Adipocyte (in vitro differentiated cells): ENCODE measurements around the gene ACAT2.
A peak's percentile ranks its signal among the peaks of the same experiment; 100 is the strongest.
"Not testable (repeated sequence)": the region's sequence is repeated elsewhere in the genome, so short reads cannot be mapped to it uniquely, and the experiment has no call there.

Experiments
- DNase-seq: peaks from one replicate; pipeline ENCODE4 v3.0.0-alpha.2; 2015; ENCODE audit warnings: low read depth
- H3K27me3 ChIP-seq: replicated peaks from 2 replicates; pipeline ENCODE4 v1.7.0; 2013; ENCODE audit warnings: mild to moderate bottlenecking, low read length, moderate library complexity; ENCODE audit not compliant: control insufficient read depth, insufficient read depth
- H3K36me3 ChIP-seq: 2 replicates; pipeline ENCODE4 v1.7.0; 2013; ENCODE audit warnings: low read length, mild to moderate bottlenecking, moderate library complexity; ENCODE audit not compliant: control insufficient read depth, insufficient read depth, severe bottlenecking
- H3K4me1 ChIP-seq: 2 replicates; pipeline ENCODE4 v1.7.0; 2013; ENCODE audit warnings: mild to moderate bottlenecking, low read length, moderate library complexity; ENCODE audit not compliant: control insufficient read depth, insufficient read depth
- H3K4me3 ChIP-seq: 2 replicates; pipeline ENCODE4 v1.7.0; 2013; ENCODE audit warnings: mild to moderate bottlenecking, low read length, moderate library complexity
- H3K9ac ChIP-seq: 2 replicates; pipeline ENCODE4 v1.7.0; 2013; ENCODE audit warnings: mild to moderate bottlenecking, low read length, moderate library complexity
- H3K9me3 ChIP-seq: 2 replicates; pipeline ENCODE4 v1.7.0; 2013; ENCODE audit warnings: mild to moderate bottlenecking, low read length, moderate library complexity; ENCODE audit not compliant: control insufficient read depth

Gene ACAT2

DNA sequence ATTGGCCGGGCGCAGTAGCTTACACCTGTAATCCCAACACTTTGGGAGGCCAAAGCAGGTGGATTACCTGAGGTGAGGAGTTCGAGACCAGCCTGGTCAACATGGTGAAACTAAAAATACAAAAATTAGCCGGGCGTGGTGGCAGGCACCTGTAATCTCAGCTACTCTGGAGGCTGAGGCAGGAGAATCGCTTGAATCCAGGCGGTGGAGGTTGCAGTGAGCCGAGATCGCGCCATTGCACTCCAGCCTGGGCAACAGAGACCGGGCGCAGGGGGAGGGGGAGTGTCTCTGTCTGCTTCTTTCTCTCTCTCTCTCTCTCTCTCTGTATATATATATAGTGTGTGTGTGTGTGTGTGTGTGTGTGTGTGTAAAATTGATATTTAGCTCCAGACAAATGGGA lies 29.3 kb upstream of the ACAT2 start:
- H3K36me3 ChIP-seq = peaks cover 12% of the 10 kb centered on the region
- H3K9me3 ChIP-seq, H3K4me3 ChIP-seq, H3K9ac ChIP-seq, H3K27me3 ChIP-seq, DNase-seq: not testable (repeated sequence)
- H3K4me1 ChIP-seq = peaks cover 20% of the 10 kb centered on the region

GRCh38 chr6:159733395-159733794 lies 28.4 kb upstream of the ACAT2 start:
- not testable (repeated sequence) for H3K4me3 ChIP-seq, DNase-seq, H3K27me3 ChIP-seq, H3K9me3 ChIP-seq, H3K9ac ChIP-seq
- H3K4me1 ChIP-seq = peaks cover 28% of the 10 kb centered on the region
- peaks cover 21% of the 10 kb centered on the region for H3K36me3 ChIP-seq

DNA sequence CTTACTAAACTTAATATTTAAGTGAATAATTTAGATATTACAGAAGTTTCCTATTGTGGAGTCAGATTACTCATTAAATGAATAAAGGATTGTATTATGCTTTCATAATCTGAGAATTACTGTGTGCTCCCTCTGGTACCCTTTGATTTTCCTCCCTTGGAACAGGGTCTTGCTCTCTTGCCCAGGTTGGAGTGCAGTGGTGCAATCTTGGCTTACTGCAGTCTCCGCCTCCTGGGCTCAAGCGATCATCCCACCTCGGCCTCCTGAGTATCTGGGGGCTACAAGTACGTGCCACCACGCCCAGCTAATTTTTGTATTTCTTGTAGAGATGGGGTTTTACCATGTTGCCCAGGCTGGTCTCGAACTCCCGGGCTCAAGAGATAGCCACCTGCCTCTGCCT lies 24.9 kb upstream of the ACAT2 start:
- Histone ChIP-seq H3K4me1 (peaks cover 12% of the 10 kb centered on the region), H3K9ac (no peak overlapping the region), H3K9me3 (no peaks in the 10 kb centered on the region), H3K4me3 (no peak overlapping the region), H3K36me3 (peaks cover 50% of the 10 kb centered on the region), H3K27me3 (no peaks in the 10 kb centered on the region)
- DNase-seq = no peak

DNA sequence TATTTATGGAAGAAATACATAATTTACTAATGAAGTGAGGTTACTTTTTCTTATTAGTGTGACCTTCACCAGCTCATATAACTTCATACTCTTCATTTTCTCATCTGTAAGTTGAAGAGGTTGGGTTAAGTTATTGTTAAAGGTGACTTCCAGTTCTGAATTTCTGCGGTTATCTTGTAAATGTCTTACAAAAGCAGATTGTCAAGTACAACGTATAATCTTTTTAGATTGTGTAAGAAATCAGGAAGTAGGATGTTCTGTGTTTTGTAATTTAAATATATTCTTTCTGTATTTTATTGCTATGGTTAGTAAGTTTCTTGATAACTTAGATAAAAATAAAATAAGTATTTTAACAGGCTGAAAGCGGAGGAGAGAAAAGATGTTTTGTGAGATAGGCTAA lies 22.5 kb upstream of the ACAT2 start:
- no peak for DNase-seq
- Histone ChIP-seq H3K9me3 (no peaks in the 10 kb centered on the region), H3K4me1 (peaks cover 12% of the 10 kb centered on the region), H3K4me3 (no peak overlapping the region), H3K9ac (no peak overlapping the region), H3K36me3 (peaks cover 75% of the 10 kb centered on the region), H3K27me3 (no peaks in the 10 kb centered on the region)

GRCh38 chr6:159742165-159742564 lies 19.7 kb upstream of the ACAT2 start:
- no peaks in the 10 kb centered on the region for H3K9me3 ChIP-seq
- H3K4me3 ChIP-seq = no peak overlapping the region
- no peak for DNase-seq
- H3K4me1 ChIP-seq = peaks cover 12% of the 10 kb centered on the region
- H3K27me3 ChIP-seq = no peaks in the 10 kb centered on the region
- H3K9ac ChIP-seq = no peak overlapping the region
- H3K36me3 ChIP-seq = peaks cover 98% of the 10 kb centered on the region

DNA sequence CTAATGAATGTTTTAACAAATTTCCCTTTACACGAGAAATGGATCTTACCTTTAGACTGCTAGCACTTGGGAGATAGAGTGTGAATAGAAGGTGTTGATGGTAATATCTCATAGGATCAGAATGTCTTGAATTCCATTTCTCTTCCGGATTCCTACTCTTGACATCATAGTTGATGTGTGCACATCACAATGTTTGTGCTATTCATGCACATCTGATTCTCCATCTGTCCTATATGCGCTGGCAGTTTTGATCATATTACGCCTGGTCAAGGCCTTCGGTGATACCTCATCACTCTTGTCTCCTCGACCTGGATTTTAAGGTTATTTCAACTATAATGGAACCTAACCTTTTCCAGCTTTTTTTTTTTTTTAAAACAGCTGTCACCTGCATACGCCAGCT lies 16.8 kb upstream of the ACAT2 start:
- Histone ChIP-seq H3K27me3 (no peaks in the 10 kb centered on the region), H3K9me3 (no peaks in the 10 kb centered on the region), H3K4me1 (no peaks in the 10 kb centered on the region), H3K4me3 (no peak overlapping the region), H3K36me3 (peaks cover 98% of the 10 kb centered on the region), H3K9ac (no peak overlapping the region)
- no peak for DNase-seq

DNA sequence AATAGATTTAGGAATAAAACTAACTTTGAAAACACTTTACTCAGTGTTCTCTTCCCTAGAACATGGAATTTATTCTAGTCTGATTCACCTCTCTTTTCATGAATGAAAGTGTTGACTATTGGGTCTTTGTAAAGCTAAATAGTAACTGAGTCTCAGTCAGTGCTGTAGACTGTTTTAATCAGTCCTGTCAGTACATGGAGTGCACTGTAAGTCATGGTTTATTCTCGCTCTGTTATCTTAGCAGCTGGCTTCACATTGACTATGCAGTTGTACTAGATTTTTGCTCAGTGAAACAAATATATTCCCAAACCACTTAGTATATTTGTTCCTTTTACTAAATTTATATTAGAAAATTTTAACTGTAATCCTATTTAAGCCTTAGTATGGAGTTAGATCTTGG lies 15.1 kb upstream of the ACAT2 start:
- H3K4me3 ChIP-seq = no peak overlapping the region
- no peak overlapping the region for H3K9ac ChIP-seq
- no peak for DNase-seq
- H3K9me3 ChIP-seq = no peaks in the 10 kb centered on the region
- H3K27me3 ChIP-seq = no peaks in the 10 kb centered on the region
- H3K4me1 ChIP-seq = peaks cover 5% of the 10 kb centered on the region
- peaks cover 100% of the 10 kb centered on the region for H3K36me3 ChIP-seq

DNA sequence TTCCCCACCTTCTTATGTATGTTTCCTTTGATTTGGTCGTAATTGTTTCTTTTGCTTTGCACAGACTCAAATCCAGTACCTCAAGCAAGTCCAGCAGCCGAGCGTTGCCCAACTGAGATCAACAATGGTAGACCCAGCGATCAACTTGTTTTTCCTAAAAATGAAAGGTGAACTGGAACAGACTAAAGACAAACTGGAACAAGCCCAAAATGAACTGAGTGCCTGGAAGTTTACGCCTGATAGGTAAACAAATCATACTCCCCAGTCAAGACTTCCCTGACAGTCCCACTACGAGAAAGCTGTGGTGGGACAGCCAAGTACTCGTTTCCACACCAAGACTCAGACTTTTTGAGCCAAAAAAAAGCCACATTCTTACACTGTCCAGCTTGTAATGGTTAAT lies 13.7 kb upstream of the ACAT2 start:
- H3K9me3 ChIP-seq, H3K9ac ChIP-seq, H3K4me3 ChIP-seq, H3K27me3 ChIP-seq, DNase-seq: not testable (repeated sequence)
- Histone ChIP-seq H3K36me3 (peaks cover 98% of the 10 kb centered on the region), H3K4me1 (peaks cover 13% of the 10 kb centered on the region)

- Histone ChIP-seq H3K36me3 (peaks cover 94% of the 10 kb centered on the region), H3K4me3 (no peak overlapping the region), H3K9ac (no peak overlapping the region)
Observed at GRCh38 chr6:159751448-159751847, 10.4 kb upstream of the ACAT2 start.

DNA sequence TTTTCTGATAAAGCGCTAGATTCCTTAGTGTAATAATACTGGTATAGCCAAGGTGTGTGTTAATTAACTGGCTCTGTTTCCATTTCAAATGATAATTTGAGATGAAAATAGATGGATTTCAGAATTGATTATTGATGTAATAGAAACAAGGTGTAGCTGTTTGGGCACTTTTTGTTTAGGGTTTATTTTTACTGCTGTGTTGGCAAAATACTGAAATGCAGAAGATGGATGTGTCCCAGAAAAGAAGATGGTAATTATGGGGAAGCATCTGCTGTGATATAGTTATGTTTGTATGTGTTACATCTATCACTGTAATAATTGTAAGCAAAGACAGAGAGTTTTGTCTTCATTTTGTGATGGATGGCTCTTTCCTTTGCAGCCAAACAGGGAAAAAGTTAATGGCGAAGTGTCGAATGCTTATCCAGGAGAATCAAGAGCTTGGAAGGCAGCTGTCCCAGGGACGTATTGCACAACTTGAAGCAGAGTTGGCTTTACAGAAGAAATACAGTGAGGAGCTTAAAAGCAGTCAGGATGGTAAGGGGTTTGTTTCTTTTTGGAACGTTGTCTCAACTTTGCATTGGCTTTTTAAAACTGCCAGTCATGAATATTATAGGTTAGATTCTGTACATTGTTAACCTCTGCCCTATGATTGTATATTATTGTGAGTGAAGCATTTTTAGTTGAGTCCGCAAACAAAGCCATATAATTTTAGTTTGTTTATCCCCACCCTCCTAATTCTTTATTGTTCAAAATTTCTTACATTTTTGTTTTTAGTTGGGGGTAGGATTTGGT lies 8.6 kb upstream of the ACAT2 start:
- Histone ChIP-seq H3K9me3 (no peaks in the 10 kb centered on the region), H3K9ac (peak overlapping the region; percentile 27), H3K27me3 (no peaks in the 10 kb centered on the region), H3K36me3 (peaks cover 94% of the 10 kb centered on the region), H3K4me3 (peak overlapping the region; percentile 22), H3K4me1 (peaks cover 38% of the 10 kb centered on the region)
- DNase-seq = no peak

More at GRCh38 chr6:159751448-159751847, 10.4 kb upstream of the ACAT2 start:
- Histone ChIP-seq H3K9me3 (no peaks in the 10 kb centered on the region), H3K4me1 (peaks cover 38% of the 10 kb centered on the region), H3K27me3 (no peaks in the 10 kb centered on the region)
- DNase-seq = no peak

DNA sequence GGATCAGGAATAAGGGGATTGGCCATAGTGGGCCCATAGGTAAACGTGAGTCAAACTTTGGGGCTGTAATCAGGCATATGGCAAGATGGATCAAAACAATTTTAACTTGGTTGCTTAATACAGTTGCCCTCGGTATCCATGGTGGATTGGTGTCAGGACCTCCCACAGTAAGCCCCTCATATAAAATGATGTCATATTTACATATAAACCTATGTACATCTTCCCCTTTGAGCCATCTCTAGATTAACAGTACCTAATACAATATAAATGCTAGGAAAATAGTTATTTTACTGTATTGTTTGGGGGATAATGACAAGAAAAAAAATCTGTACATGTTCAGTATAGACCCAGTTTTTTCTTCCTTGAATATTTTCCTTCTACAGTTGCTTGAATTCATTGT lies 7.4 kb upstream of the ACAT2 start:
- Histone ChIP-seq H3K4me1 (peaks cover 42% of the 10 kb centered on the region), H3K9ac (peak overlapping the region; percentile 44), H3K27me3 (no peaks in the 10 kb centered on the region), H3K36me3 (peaks cover 89% of the 10 kb centered on the region), H3K4me3 (no peak overlapping the region), H3K9me3 (no peaks in the 10 kb centered on the region)
- DNase-seq = no peak
